H1 (cell line): ENCODE measurements around the gene CXCL5. TPM values are rescaled to one million over a fixed set of nuclear protein-coding genes. Genes with fewer than 3 reads are reported as not detected.

Source experiments
- CTCF ChIA-PET: fragments of 300-600 bp; sonication (Branson Sonifier 250); formaldehyde crosslinking; loops from one replicate; lab custom pipeline; 2021; ENCODE audit not compliant: partially characterized antibody; lab: Charles Lee
- POLR2A ChIA-PET: fragments of 300-600 bp; sonication (Branson Sonifier 250); formaldehyde crosslinking; loops from one replicate; lab custom pipeline; 2021; ENCODE audit warnings: inconsistent platforms; ENCODE audit not compliant: partially characterized antibody; lab: Charles Lee
- DNase-seq, 2 experiments: peaks; one replicate each; pipeline versions ENCODE4 v3.0.0 to v3.0.0-alpha.2; 2010 to 2022; ENCODE audit warnings: low spot score in 2 of 2, low read depth in 1 of 2, mixed read lengths in 1 of 2
- FAIRE-seq: peaks from 2 replicates; lab custom pipeline; 2011; peaks lifted over from hg19 to GRCh38; lab: Jason Lieb, UNC
- H2AFZ ChIP-seq: 2 replicates; pipeline ENCODE4 v1.8.1; 2012; ENCODE audit warnings: low read length, inconsistent platforms
- H2AK5ac ChIP-seq: 2 replicates; pipeline ENCODE4 v1.6.1; 2013; ENCODE audit warnings: low read depth, low read length
- H2BK120ac ChIP-seq: replicated peaks from 2 replicates; pipeline ENCODE3; 2013; ENCODE audit warnings: low read depth, low read length, inconsistent platforms
- H2BK12ac ChIP-seq: 2 replicates; pipeline ENCODE4 v1.6.1; 2013; ENCODE audit warnings: low read depth, low read length
- H2BK15ac ChIP-seq: 2 replicates; pipeline ENCODE4 v1.6.1; 2013; ENCODE audit warnings: low read length
- H2BK20ac ChIP-seq: 2 replicates; pipeline ENCODE4 v1.6.1; 2013; ENCODE audit warnings: low read length
- H2BK5ac ChIP-seq: 2 replicates; pipeline ENCODE4 v1.6.1; 2013; ENCODE audit warnings: low read depth, low read length
- H3K14ac ChIP-seq: 2 replicates; pipeline ENCODE4 v1.6.1; 2013; ENCODE audit warnings: inconsistent platforms; ENCODE audit not compliant: insufficient read length
- H3K18ac ChIP-seq: 2 replicates; pipeline ENCODE4 v1.6.1; 2013; ENCODE audit warnings: low read length; ENCODE audit errors: extremely low read depth
- H3K23ac ChIP-seq: 2 replicates; pipeline ENCODE4 v1.6.1; 2013; ENCODE audit warnings: inconsistent platforms; ENCODE audit not compliant: insufficient read length
- H3K23me2 ChIP-seq: 2 replicates; pipeline ENCODE4 v1.6.1; 2013; ENCODE audit warnings: low read depth, low read length
- H3K27ac ChIP-seq: 2 replicates; pipeline ENCODE4 v1.6.1; 2011; ENCODE audit warnings: low read depth, low read length, inconsistent platforms
- H3K27me3 ChIP-seq, 4 experiments: replicated peaks in 1 of 4; 1 replicate in 1 of 4; 2 replicates in 3 of 4; pipeline versions ENCODE4 v1.6.1 to v1.8.1; 2011 to 2013; ENCODE audit warnings: low read length in 3 of 4, mild to moderate bottlenecking in 3 of 4, inconsistent platforms in 2 of 4, mixed read lengths in 2 of 4, moderate library complexity in 1 of 4; ENCODE audit not compliant: control insufficient read depth in 3 of 4, insufficient read depth in 3 of 4; ENCODE audit errors: extremely low read depth in 1 of 4
- H3K36me3 ChIP-seq, 4 experiments: 2 replicates each; pipeline versions ENCODE4 v1.6.1 to v1.8.1; 2011 to 2013; ENCODE audit warnings: mild to moderate bottlenecking in 4 of 4, low read length in 3 of 4, moderate library complexity in 2 of 4, control low read depth in 1 of 4, inconsistent platforms in 1 of 4; ENCODE audit not compliant: insufficient read depth in 4 of 4, control insufficient read depth in 2 of 4
- H3K4ac ChIP-seq: replicated peaks from 2 replicates; pipeline ENCODE3; 2013; ENCODE audit warnings: low read length, low read depth, mixed read lengths, inconsistent platforms; ENCODE audit not compliant: insufficient read length
- H3K4me1 ChIP-seq, 4 experiments: replicated peaks in 1 of 4; 1 replicate in 1 of 4; 2 replicates in 3 of 4; pipeline versions ENCODE4 v1.6.1 to v1.8.1; 2011 to 2013; ENCODE audit warnings: low read length in 3 of 4, inconsistent platforms in 2 of 4, mixed read lengths in 1 of 4; ENCODE audit not compliant: insufficient read depth in 4 of 4, control insufficient read depth in 3 of 4
- H3K4me2 ChIP-seq, 2 experiments: 2 replicates each; pipeline versions ENCODE4 v1.6.1 to v1.8.1; 2011 to 2013; ENCODE audit warnings: low read depth in 2 of 2, low read length in 2 of 2, control low read depth in 1 of 2, inconsistent platforms in 1 of 2, mild to moderate bottlenecking in 1 of 2; ENCODE audit not compliant: insufficient read depth in 1 of 2
- H3K4me3 ChIP-seq, 4 experiments: fragments of 200-600, 300-600 bp in 1 of 4; sonication (generic), shearing (Covaris generic), sonication (Bioruptor Twin) in 1 of 4; 2 replicates each; pipeline versions ENCODE4 v1.5.1 to v1.8.1; 2011 to 2016; ENCODE audit warnings: low read length in 4 of 4, low read depth in 3 of 4, control low read depth in 2 of 4, inconsistent platforms in 2 of 4, mild to moderate bottlenecking in 2 of 4, mixed read lengths in 1 of 4, moderate library complexity in 1 of 4; ENCODE audit not compliant: insufficient read depth in 2 of 4; ENCODE audit errors: extremely low read depth in 1 of 4
- H3K56ac ChIP-seq: replicated peaks from 2 replicates; pipeline ENCODE3; 2013; ENCODE audit warnings: low read depth, mild to moderate bottlenecking, mixed read lengths, low read length, inconsistent platforms; ENCODE audit not compliant: insufficient read length
- H3K79me1 ChIP-seq: 2 replicates; pipeline ENCODE4 v1.6.1; 2013; ENCODE audit warnings: low read depth, low read length, control low read depth
- H3K79me2 ChIP-seq, 2 experiments: 2 replicates each; pipeline versions ENCODE4 v1.6.1 to v1.8.1; 2012 to 2013; ENCODE audit warnings: low read length in 2 of 2, mild to moderate bottlenecking in 2 of 2, inconsistent platforms in 1 of 2; ENCODE audit not compliant: insufficient read depth in 2 of 2, control insufficient read depth in 1 of 2
- H3K9ac ChIP-seq, 4 experiments: replicated peaks in 1 of 4; 1 replicate in 1 of 4; 2 replicates in 3 of 4; pipeline versions ENCODE4 v1.6.1 to v1.8.1; 2011 to 2013; ENCODE audit warnings: low read depth in 3 of 4, low read length in 3 of 4, control low read depth in 2 of 4, mild to moderate bottlenecking in 2 of 4, moderate library complexity in 2 of 4, inconsistent platforms in 1 of 4; ENCODE audit errors: extremely low read depth in 1 of 4
- H3K9me3 ChIP-seq, 2 experiments: 2 replicates each; pipeline versions ENCODE4 v1.6.1 to v1.8.1; 2012 to 2013; ENCODE audit warnings: mild to moderate bottlenecking in 2 of 2, moderate library complexity in 2 of 2, control low read depth in 1 of 2, inconsistent platforms in 1 of 2, low read depth in 1 of 2, low read length in 1 of 2, mixed read lengths in 1 of 2; ENCODE audit not compliant: insufficient read depth in 2 of 2
- H4K20me1 ChIP-seq, 2 experiments: replicated peaks in 1 of 2; 2 replicates each; pipeline versions ENCODE3 to v1.8.1; 2011 to 2013; ENCODE audit warnings: inconsistent platforms in 2 of 2, low read length in 2 of 2, mild to moderate bottlenecking in 1 of 2; ENCODE audit not compliant: insufficient read depth in 2 of 2, control insufficient read depth in 1 of 2
- H4K5ac ChIP-seq: 2 replicates; pipeline ENCODE4 v1.6.1; 2013; ENCODE audit warnings: low read length, low read depth, mixed read lengths, inconsistent platforms; ENCODE audit not compliant: insufficient read length
- H4K8ac ChIP-seq: 2 replicates; pipeline ENCODE4 v1.8.0; 2013; ENCODE audit warnings: mild to moderate bottlenecking, moderate library complexity, low read length, inconsistent platforms; ENCODE audit not compliant: insufficient read depth; ENCODE audit errors: extremely low read depth
- H4K91ac ChIP-seq: replicated peaks from 2 replicates; pipeline ENCODE3; 2013; ENCODE audit warnings: low read length, mixed read lengths, inconsistent platforms; ENCODE audit not compliant: insufficient read length
- PHF8 ChIP-seq: fragments of 200-600 bp; sonication (generic); conservative IDR thresholded peaks from 2 replicates; pipeline ENCODE4 v1.7.1; 2012; ENCODE audit warnings: low read depth, mild to moderate bottlenecking, inconsistent platforms, low read length, moderate library complexity
- SIRT6 ChIP-seq: IDR thresholded peaks from one replicate; pipeline ENCODE4 v1.7.1; 2012; ENCODE audit warnings: low read length, inconsistent platforms
- WGBS, 2 experiments: shearing (Covaris generic) in 1 of 2; methylation state at CpG; one replicate each; pipeline versions ENCODE4 v1.1.6 to v1.1.7; 2013 to 2015; ENCODE audit warnings: low lambda C conversion rate in 2 of 2, mixed read lengths in 2 of 2, inconsistent platforms in 1 of 2, low coverage in 1 of 2, missing lambda C conversion rate in 1 of 2; ENCODE audit not compliant: insufficient replicate concordance in 2 of 2, insufficient coverage in 1 of 2, insufficient read length in 1 of 2; ENCODE audit errors: extremely low coverage in 1 of 2, missing lambda C conversion rate in 1 of 2; 5-methylcytosine and 5-hydroxymethylcytosine counted together
- polyA plus RNA-seq, 7 experiments: library from polyadenylated mRNA; depleted of rRNA in 3 of 7; stranded (reverse) in 5 of 7; unstranded in 2 of 7; fragments of >200 nt in 5 of 7; fragments of 200-250 nt in 2 of 7; gene quantifications; 1 replicate in 5 of 7; 2 replicates in 1 of 7; 4 replicates in 1 of 7; pipeline versions ENCODE4 v1.2.1 to v1.2.3, GENCODE V29; 2011 to 2013; ENCODE audit warnings: missing spikeins in 2 of 7, mixed read lengths in 2 of 7
- total RNA-seq: library from RNA; stranded (reverse); fragmentation: NEBNext Ultra II Directional; extraction: Animal tissue kit (Norgen Biotek cat#: 25700); gene quantifications from 2 replicates; pipeline ENCODE4 v1.2.1, GENCODE V29; 2021
- TF ChIP-seq, protein P1 (sequence below): IDR thresholded peaks from 2 replicates; pipeline ENCODE4 v1.6.1; 2012; ENCODE audit warnings: low read length, inconsistent platforms

CXCL5 gene
- total and polyA plus RNA-seq, 2 of the 8 experiments (the other 6 are each of a cell fraction or from before 2014, with no cell fraction given) = 10.9 to 15.6 TPM

DNA sequence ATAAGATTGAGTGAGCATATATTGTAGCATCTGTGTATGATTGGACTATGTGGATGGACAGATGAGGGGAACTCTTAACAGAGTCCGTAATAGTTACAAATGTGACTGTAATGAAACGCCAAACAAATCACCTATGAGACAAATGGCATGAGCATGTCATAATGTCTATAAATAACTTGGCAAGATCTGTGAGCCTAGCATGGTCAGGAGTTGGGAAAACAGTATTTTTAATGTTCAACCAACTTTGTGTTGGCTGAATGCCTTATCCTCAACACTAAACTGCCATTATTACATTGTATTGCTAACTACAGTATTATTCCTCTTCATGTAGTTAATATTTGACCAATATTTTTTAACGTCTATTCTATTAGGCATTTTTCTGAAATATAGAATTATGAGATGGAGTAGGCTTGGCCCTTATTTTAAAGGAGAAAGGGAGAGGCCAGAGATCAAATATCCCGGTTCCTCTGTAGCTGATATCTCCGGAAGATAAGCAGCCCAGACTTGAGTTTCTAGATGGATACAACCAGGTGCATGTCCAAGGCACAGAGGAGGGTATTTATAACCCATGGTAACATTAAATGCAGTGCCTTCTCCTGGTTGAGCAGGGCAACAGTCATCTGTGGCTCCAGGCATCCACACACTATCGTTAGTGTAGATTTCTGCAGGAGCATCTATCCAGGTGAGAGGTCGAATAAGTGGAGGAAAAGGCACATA, 49.3 kb downstream of the CXCL5 start:
- peaks cover 18 to 39% (median 28%) of the 10 kb centered on the region in 4 experiments for H3K27me3 ChIP-seq
- no peaks in the 10 kb centered on the region for H3K36me3 ChIP-seq
- no peak overlapping the region for H3K9ac ChIP-seq
- H3K23ac ChIP-seq = no peak overlapping the region
- no peak overlapping the region for H4K91ac ChIP-seq
- H3K23me2 ChIP-seq = no peaks in the 10 kb centered on the region; the same call in 1 of the 2 replicates
- no peaks in the 10 kb centered on the region for H3K79me2 ChIP-seq
- H4K20me1 ChIP-seq = no peaks in the 10 kb centered on the region
- no peak overlapping the region for H2AK5ac ChIP-seq
- no peak overlapping the region for H3K27ac ChIP-seq
- WGBS, 2 experiments = 90% methylated on average over 7 of the region's 7 CpGs; no CpG with 5 or more reads in 1 of the 2 experiments
- no peak overlapping the region for H2BK20ac ChIP-seq
- TF ChIP-seq SIRT6 = no peak
- TF ChIP-seq, protein P1, sequence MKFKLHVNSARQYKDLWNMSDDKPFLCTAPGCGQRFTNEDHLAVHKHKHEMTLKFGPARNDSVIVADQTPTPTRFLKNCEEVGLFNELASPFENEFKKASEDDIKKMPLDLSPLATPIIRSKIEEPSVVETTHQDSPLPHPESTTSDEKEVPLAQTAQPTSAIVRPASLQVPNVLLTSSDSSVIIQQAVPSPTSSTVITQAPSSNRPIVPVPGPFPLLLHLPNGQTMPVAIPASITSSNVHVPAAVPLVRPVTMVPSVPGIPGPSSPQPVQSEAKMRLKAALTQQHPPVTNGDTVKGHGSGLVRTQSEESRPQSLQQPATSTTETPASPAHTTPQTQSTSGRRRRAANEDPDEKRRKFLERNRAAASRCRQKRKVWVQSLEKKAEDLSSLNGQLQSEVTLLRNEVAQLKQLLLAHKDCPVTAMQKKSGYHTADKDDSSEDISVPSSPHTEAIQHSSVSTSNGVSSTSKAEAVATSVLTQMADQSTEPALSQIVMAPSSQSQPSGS = no peak
- TF ChIP-seq PHF8 = no peak
- ChIA-PET CTCF (no interaction called here), POLR2A (no interaction called here)
- no peak overlapping the region for H3K4me2 ChIP-seq
- H2BK12ac ChIP-seq = no peak overlapping the region
- FAIRE-seq (no peak), DNase-seq (no peak)
- peaks cover 0 to 3% (median under 1%) of the 10 kb centered on the region in 4 experiments; a peak in 6 of 7 replicates for H3K4me1 ChIP-seq
- no peak overlapping the region for H2BK15ac ChIP-seq
- no peak overlapping the region for H3K18ac ChIP-seq
- no peak overlapping the region for H3K4ac ChIP-seq
- no peaks in the 10 kb centered on the region for H3K9me3 ChIP-seq
- H4K8ac ChIP-seq = no peak overlapping the region
- no peak overlapping the region for H2BK5ac ChIP-seq
- H3K79me1 ChIP-seq = no peaks in the 10 kb centered on the region
- no peak overlapping the region for H2BK120ac ChIP-seq
- H4K5ac ChIP-seq = no peak overlapping the region
- no peak overlapping the region for H3K4me3 ChIP-seq
- H2AFZ ChIP-seq = no peak overlapping the region
- H3K14ac ChIP-seq = no peak overlapping the region
- no peak overlapping the region for H3K56ac ChIP-seq
